Activated CD8-positive, alpha-beta memory T cell treated with anti-CD3 and anti-CD28 coated beads, Interleukin-2, amount 50 U/mL, for 1 hour (primary cell): ENCODE data around the gene PCARE.

Experiments used
- DNase-seq: peaks from one replicate; pipeline ENCODE4 v3.0.0-alpha.2; 2020; ENCODE audit errors: extremely low read depth

The PCARE gene

DNA sequence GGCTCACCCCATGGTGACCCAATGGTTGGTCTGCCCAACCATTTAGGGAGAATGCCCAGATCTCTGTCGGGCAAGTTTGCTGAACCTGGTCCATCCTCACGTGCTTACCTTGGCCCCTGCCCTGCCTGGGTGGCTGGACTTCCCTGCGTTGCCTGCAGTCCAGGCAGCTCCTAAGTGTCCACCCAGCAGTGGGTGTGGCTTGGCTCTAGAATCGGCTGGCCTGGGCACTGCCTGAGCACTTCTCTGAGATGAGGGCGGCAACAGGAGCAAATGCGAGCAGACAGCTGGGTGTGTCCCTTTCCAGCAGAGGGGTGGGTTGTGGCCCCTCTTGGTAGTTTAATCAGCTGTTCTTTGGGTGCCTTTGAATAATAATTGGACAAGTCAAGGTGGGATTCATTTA, 11.3 kb downstream of the PCARE start:
- DNase-seq: no peak

DNA sequence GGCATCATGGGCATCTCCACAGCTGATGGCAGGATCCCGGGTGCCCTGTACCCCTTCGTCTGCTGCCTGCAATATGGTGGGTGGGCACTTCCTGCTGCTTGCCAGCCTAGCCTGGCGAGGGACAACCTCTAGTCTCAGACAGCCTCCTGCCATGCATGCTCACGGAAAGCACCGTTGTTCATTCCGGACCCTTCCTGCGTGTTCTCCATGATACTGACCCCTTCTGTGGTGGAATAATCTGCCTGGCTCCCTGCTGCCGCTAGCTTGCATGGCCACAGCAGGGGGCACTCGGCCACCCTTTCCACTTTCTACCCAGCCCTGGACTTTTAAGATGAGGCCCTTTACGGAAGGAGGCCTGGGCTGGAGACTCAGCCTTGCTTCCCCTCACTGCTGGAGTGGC, 12.0 kb downstream of the PCARE start:
- no peak for DNase-seq

DNA sequence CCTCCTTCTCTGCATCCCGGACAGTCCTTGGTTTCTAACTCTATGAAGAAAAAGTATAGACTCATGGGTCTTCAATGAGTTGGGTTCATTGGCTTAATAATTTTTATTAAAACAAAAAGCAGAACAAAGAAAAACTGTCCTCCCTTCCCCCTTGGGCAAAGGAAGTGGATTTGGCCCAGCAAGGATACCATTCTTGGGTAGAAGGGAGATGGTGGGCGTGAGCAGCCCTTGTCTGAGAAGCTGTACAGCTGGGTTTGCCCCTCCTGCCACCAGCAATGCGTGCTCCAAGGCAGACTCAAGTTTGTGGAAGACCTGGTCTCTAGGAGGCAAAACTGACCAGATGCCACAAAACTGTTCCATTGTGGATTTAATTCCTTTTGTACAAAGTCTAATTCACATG, 12.7 kb downstream of the PCARE start:
- DNase-seq: no peak

DNA sequence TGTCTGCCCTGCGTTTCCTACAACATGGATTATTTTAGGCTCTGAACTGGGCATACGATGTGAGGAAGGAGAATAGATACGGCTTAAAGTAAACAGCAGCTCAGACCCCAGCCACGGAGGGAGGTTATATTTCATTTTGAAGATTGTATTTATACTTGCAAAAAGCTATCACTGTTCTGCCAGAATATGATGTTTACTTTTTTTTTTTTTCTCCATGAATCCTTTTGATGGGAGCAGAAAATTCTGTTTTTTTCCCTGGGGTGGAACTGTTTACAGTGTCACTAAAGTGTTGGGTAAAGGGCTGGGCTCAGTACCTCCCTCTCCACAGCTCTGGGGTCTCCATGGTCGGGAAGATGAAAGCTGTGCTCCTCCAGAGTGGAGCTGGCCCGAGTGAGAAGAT, 13.1 kb downstream of the PCARE start:
- DNase-seq: no peak

DNA sequence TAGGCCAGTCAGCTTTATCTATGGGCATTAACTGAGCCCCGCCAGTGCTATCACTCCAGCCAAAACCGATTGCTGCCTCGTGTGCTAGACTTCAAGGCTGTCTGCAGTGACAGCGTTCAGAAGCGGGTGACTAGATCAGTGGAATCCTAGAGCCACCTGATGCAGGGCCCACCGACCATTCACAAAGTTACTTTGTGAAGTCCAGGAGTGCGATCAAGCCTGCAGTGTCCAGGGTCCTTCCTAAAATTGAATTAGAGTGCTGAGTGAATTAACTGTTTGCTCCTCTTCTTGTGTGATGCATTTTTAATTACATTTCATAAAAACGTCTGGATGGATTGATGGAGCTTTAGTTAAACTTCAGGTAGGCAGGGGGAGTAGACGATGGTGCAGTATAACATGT, 13.9 kb downstream of the PCARE start:
- no peak for DNase-seq

DNA sequence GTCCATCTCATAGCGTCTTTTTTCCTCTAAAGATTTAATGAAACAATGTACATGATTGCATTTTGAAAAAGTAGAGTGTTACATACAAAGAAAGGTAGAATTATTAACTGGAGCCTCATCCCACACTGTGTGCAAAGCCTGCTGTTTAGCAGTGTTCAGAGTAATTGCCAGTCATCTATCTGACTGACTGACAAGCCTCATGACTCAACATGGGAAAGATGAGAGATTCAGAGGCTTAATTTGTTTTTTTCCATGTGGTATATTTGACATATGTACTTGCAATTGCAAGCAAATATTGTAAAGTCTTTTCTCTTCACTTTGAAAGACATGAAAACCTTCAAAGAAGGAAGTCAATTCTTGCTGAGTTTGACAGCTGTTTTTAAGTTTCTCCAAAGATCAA, 14.7 kb downstream of the PCARE start:
- DNase-seq: no peak

DNA sequence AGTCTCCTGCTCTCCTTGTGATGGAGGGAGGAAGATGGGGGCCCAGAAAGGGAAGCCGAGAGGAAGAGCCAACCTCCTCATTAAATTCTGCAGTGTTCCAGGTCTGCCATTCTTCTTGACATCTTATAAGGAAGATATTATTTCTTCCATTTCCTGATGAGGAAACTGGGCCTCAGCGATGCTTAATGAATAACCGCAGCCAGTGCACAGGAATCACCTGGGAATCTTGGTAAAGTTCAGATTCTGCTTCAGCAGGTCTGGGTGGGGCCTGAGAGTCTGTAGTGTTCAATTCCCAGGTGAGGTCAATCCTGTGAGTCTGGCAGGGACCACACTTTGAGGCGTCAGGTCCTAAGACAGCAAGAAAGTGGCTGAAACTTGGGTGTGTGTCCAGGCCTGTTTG, 17.3 kb downstream of the PCARE start:
- DNase-seq: no peak

DNA sequence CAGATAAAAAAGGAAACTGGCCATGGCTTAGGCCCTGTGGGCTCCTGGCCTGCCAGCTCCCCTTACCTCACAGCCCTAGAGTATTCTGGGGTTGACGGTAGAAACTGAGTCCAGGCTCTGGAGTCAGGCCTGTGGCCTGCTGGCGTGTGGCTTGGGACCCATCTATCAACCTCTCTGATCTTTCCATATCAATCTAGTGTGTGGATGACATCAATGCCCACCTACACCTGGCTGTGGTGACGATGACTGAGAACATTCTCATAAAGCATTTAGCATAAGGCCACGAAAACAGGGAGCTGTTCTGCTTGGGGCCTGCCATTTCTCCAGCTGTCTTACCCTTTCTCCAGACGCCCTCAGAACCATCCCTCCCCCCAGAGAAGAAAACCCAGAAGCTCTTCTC, 17.9 kb downstream of the PCARE start:
- DNase-seq: no peak

DNA sequence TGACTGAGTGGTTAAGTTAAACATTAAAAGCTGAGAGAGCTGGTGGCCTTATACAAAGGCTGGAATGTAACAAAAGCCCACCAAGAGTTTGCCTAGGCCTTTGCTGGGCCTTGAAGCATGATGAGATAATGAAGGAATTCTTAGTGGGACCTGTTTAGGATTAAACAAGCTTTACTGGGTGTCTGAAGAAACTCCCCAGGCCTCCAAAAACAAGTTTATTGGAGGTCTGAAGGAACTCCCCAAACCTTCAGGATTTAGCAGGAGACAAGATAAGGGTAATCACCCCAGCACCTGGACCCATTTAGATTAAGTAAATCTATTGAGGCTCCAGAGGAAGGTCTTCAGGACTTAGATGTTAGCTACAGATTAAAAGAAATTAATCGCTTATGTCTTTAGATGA, 18.7 kb downstream of the PCARE start:
- no peak for DNase-seq

DNA sequence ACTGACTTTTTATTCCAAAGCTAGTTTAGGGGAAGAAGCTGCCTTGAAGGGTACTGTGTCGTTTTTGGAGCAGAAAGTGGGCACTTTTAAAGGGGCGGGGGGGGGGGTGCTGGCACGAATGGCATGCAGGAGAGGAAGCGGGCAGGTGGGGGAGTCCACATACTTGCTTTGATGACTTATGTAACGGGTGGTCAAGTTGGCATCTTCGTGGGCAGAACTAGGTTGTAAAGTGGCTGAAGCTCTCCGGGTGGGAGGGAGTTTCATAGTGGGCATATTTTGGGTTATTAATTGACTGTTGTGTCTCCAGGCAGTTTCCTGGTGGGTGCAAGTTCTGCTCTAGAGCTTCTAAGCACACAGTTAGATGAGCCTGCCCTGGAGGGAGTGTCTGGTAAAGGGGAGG, 19.9 kb downstream of the PCARE start:
- no peak for DNase-seq

DNA sequence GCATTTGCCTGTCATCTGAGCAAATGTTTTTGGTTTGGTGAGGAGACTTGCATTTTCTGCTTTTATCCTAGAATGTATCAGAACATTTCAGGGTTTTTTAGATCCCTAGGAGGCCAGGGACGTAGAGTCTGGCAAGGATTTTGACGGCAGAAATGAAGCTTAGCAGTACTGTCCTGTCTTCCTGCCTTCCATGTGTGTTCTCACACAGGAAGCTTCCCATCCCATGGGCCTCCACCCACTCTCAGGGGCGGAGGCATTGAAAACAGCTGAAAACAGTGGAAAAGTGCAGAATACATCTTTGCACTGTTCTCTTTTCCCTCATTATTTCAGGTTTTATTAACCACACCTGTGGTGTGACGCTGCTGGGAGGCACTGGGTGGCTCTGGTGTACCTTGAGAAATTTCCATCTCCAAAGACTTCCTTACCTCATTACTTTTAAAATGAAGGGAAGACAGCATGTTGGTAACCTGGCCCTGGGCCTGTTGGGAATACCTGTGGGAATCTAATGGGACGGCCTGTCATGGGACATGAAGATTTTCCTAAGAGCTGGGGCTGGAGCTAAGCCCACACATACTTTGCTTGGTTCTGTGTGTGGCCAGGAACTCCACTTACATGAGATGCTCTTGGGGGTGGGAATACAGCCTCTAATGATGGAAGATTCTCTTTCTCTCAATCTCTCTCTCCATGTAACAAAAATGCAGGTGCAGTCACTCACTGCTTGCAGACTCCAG, 20.5 kb downstream of the PCARE start:
- DNase-seq: no peak

DNA sequence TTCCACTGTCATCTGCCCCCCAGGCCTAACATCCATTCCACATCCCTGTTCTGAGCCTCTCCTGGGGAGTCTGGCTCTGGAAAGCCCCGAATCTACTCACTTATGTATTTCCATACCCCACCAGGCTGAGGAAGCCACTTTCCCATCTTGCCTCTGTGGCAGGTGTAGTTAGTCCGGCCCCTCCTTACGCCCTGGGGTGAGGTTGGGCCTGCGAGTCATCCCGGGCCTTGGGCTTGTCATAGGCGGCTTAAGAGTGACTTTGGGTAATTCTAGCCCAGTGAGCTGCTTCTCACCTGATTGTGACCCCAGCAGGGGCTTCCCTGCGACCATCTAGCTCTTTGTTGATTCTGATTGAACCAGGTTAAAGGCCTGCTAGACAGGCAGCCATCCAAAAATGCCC, 21.1 kb downstream of the PCARE start:
- DNase-seq: no peak

DNA sequence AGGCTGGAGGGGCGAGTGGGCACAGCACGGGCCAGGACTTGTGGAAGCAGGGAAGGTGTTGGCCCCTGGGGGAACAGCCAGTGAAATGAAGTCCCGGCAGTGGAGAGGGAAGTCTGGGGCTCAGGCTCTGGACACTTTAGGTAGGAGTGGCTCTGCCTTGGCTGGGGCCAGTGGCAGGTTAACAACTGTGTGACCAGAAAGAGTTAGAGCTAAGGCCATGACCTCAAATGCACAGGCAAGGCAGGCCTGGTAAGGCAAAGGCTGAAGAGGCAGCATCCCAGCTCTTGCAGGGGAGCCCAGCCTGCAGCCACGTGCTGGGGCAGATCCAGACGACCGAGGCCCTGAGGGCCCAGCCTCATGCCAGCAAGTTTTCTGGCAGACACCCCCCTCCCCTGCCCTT, 21.5 kb downstream of the PCARE start:
- DNase-seq: no peak

DNA sequence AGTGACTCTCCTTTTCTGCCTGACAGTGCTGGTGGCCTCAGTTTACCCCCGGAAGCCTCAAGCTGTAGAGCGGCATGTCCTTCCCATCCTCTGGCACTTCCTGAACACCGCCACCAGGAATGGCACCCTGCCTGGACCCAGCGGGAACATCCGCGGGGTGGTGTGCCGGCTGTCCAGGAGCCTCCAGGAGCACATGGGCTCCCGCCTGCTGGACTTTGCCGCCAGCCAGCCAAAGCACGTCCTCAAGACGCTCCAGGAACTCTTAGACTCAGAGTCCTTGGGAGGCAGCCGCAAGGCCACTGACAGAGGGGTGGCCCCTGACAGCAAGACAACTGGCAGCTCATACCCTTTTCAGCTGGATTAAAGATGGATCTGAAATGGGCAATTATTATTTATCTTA, 22.6 kb downstream of the PCARE start:
- no peak for DNase-seq

DNA sequence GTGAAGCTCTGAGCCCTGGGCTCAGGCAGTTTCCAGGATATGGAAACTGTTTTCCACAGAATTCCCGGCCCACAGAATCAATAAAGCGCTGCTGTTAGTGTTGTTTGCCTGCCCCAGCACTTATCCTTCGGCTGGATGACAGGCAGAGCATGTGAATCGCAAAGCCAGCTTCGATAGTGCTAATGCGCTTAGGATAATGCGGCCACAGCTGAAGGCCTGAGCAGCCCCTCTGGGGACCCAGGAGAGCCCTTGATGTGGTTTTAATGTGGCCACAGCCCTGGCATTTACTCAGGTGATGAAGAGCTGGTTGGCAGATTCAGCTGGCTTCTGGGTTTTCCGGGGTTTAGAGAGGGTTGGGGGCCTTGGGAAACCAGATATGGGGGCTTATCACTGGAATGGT, 23.7 kb downstream of the PCARE start:
- no peak for DNase-seq

DNA sequence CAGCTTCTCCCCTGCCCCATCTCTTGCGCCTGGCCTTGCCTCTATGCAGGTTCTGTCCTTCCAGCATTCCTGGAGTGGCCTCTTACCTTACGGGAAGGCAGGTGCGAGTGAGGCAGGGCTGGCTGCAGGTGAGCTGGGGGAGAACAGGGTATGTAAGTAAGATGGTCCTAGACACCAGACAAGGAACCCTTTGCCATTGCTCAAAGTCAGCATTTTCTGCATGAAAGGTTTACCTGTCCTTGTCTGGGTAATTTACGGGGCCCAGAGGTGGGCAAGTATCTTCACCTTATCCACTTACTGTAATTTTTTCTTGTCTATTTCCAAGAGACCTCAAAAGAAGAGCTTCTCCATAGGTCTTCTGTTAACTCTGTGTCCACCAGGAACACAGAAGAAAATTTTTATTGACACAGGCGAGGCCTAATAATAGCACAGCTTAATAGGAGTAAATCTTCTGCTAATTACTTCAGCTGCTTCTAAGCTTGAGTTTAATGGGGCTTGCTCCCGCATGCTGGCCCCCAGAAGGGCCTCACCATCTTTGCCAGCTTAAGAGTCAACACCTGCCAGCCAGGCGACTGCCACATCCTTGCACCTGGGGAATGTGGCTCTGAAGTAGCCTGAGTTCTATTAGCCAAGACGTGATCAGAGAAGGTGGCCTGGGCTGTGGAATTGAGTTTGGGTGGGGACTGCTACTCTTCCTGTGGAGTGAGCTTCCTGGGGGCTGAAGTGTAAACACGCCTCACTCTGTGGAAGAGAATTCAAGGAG, 27.1 kb downstream of the PCARE start:
- DNase-seq: no peak

DNA sequence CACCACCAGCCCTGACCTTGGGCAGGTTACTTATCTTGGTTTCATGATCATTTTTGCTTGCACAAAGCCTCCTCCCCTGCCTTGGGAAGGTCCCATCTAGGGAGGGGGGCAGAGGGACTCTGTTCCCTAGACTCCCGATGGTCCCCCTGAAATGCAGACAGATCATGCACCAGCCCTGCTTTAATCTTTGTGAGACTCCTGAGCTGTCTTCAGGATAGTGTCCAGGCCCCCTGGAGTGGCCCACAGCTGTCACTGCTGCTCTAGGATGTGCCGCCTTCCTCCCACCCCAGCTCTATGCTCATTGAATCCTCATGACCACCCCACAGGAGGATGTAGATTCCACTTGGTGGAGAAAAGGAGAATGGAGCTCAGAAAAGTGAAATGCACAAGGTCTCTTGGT, 28.0 kb downstream of the PCARE start:
- no peak for DNase-seq

DNA sequence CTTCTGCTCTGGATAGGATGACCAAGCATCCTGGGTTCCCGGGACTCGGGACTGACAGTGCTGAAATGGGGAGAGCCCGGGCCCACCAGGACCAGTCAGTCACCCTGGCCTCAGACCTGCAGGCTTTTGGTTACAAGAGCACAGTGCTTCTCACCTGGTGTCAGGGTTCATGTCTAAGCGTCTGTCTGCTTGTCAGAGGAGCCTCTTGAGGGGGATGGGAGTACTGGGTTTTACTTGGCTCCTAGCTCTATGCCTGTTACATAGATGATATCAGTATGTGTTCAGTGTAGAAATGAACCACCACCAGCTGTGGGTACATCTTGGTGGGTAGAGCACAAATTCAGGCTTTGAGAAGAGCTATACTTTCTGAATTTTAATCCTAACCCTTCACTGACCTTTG, 29.9 kb downstream of the PCARE start:
- no peak for DNase-seq

DNA sequence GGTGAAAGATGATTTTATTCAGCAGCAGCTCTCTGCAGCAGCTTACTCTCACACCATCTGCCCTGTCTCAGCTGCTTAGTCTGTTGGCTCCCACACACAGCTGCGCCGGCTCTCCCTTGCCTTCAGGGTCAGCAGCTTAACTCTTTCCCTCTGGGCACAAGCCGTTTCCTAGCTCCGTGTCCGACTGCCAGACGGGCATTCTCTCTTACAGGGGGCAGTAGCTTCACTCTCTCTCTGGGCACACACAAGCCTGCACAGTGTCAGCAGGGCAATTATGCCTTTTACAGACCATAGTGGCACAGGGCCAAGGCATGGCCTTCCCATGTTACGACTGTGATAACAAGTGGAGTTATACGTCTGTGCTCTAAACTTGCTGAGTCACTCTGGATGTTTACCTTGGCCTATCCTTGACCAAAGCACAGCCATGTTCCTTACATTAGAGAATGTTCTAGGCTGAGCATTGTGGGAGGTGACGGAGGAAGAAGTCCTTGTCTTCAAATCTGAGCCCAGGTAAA, 31.7 kb downstream of the PCARE start:
- no peak for DNase-seq

DNA sequence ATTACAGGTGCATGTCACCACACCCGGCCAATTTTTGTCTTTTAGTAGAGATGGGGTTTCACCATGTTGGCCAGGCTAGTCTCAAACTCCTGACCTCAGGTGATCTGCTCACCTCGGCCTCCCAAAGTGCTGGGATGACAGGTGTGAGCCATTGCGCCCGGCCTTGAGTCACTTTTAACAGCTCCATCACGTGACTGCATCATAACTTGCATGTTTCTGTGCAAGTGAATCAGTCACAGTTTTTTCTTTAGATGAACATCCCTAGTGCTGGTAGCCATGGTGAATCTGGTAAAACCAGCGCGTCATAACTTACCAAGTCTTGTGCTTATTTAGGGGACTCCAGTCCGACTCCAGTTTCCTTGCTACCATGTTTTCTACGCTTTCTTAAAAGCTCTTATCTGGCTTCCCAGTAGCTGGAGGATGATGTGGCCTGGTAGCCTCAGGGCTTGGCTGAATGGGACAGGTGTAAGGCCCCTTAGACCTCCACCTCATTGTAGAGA, 33.1 kb downstream of the PCARE start:
- DNase-seq: no peak

DNA sequence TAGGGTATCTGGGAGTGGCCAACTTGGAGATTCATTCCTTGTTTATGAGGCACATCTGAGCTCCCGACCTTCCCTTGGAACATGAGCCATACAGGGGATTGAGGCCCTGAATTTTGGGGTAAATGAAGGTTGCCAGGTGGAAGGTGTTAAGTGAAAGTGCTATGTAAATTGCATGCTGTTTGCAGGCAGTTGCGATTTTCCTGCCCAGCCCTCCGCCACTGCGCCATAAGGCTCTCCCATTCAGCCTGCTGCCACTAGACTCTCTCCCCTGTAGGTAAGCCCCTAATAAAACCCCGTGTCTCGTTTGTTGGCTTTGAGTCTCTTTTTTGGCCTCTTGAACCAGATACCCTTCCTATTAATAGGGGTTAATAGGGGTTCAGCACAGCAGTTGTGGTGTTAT, 33.8 kb downstream of the PCARE start:
- DNase-seq: no peak

DNA sequence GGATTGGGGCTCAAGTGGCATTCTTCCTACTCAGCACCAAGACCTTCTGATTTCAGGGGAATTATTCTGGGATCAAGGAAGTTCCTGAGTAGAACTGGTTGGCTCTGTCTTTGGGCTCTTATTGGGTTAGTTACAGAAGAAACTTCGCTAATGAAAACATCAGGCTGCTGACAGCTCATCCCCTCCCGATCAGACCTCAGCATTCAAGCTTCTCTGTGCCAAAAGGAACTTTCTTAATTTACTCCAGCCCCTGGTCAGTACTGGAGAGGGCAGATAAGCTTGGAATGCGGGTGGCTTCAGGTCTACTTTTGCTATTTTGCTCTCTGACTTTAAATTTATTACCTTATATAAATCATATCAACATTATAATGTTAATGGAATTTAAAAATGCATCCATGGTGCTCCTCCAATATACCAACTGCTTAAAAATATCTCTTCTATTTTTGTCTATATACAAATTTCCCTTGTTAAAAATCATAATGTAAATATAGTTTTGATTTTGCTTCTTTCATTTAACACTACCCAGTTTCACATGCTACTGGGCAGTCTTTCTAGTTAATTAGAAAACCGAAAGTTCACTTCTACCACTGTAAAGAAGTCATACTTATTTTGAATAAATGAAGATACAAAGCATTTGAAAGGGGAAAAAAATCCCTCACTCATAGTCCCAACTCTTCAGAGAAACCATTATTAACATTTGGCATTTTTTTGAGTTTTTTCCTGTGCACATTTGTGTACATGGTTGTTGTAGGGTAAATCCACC, 34.4 kb downstream of the PCARE start:
- no peak for DNase-seq
